ENCODE results near the gene REPS2.
A peak's percentile ranks its signal among the peaks of the same experiment; 100 is the strongest.

Gene REPS2

DNA sequence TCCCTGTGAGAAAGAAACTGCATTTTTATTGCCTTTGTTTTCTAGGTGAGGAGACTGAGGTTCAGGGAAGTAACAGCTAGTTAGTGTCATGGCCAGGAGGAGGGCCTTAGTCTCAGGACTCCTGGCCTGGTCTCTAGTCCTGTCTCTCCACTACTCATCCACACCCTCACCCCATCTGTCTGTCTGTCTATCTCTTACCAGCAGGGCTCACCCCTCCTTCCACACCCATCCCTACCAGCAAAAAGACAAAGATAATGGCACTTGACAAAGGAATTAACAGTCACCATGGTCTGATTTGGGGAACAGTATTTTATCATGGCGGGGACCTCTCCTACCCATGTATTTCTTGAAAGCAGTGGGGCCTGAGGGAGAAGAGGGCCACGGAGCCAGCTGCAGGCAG lies 125.8 kb downstream of the REPS2 start:
- DNase-seq (ENCODE audit: extremely low spot score, insufficient read length, low read depth) (no peak), FAIRE-seq (no peak)

GRCh38 chrX:17072721-17073230 lies 126.3 kb downstream of the REPS2 start:
- FAIRE-seq (no peak), DNase-seq (ENCODE audit: extremely low spot score, insufficient read length, low read depth) (no peak)

DNA sequence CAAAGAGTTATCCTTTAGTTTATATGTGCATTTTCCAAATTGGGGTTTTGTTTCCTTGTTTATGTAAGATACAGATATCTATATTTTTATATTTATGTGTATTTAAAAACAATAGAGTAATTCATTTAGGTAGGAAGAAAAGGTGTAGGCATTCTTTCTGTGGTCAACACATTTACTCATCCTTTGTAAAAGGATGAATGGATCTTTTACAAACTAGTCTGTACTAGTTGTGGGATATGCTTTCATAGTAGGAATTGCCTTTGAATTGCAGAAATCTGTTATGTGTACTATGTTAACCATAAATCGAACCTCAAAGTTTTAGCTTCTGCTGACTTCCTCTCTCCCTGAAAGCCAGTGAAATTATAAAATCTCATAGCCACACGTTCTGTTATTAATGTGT lies 128.5 kb downstream of the REPS2 start:
- no peak for FAIRE-seq
- DNase-seq (ENCODE audit: extremely low spot score, insufficient read length, low read depth) = no peak

DNA sequence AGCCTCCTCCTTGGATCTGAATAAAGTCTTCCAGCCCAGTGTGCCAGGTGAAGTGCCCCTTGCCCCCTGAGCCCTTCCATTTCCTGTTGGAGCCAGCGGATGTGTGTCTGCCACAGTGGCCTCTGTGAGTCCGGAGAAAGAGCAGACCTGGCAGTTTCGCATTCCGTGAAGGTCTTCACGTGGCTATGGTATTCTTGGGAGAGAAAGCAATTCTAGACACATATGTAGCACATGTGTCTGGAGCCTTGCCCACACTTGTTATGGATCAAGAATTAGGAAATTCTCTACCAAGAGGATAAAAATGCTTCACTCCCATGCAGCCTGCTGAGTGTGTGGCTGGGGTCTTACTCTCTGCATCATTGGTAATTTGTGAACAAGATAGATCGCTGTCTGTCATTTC lies 130.9 kb downstream of the REPS2 start:
- DNase-seq (ENCODE audit: extremely low spot score, insufficient read length, low read depth) = no peak
- FAIRE-seq = no peak

DNA sequence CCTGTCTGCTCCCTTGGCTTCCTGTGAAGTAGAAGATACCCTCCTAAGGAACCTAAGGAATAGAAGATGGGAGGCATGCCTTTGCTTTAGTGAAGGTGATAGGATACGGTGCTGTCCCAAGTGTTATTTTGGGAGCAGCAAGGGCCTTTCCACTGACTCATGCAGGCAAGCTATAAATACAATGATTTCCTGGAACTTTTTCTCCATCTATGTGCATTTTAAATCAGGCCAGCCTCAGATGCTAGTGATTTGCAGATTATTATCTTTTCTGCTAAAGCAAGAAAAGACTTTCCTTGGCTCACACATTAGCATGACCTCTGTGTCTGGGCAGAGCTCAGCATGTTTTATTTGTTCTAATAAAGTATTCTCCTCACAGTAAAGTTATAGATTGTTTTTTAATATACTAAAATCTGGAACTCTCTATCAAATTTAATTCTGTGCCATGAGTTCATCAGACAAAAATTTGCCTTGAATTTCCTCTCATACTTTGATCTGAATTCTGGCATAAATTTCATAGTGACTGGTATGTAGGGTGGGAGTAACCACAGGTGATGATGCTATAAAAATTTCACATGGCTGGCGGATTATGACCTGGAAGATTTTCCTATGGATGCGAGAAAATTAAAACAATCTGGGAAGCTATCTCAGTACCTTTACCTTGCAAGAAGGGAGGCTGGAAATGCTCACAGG lies 131.7 kb downstream of the REPS2 start:
- FAIRE-seq = no peak
- DNase-seq (ENCODE audit: extremely low spot score, insufficient read length, low read depth) = no peak

DNA sequence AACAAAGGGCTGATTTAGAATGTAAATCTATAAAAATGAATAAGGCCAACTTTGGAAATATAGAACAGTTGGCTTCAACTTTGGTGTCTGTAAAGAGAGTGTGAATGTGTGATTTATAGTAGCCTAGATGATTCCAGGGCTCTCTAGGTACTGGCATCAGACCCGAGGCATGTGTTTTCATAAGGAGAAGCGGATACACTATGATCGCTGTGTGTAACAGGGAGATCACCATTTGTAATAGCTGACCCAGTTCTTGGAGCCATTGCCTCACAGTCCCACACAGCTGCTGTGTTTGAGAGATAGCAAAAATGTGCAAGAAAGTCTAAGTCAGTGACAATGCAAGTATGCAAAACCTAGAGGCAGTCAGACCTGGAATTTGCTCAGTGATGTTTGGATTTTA lies 135.1 kb downstream of the REPS2 start:
- FAIRE-seq (no peak), DNase-seq (ENCODE audit: extremely low spot score, insufficient read length, low read depth) (no peak)

DNA sequence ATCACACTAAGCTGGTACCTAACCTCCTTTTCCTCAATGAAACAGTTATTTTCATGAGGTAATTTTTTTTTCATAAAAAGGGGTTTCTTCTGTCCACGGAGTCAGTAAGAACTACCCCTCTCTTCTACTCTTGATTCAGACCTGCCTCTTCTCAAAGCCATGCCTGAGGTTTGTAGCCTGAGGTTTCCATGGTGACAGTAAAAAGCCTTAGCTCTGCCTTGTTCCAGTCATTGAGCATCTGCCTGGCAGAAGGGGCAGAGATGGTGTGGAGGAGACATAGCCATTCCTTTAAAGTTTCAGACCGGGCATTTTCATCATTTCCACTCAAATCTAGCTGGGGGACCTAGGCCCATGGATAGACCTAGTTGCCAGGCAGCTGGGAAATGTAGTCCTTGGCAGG lies 135.5 kb downstream of the REPS2 start:
- DNase-seq (ENCODE audit: extremely low spot score, insufficient read length, low read depth) = no peak
- no peak for FAIRE-seq

DNA sequence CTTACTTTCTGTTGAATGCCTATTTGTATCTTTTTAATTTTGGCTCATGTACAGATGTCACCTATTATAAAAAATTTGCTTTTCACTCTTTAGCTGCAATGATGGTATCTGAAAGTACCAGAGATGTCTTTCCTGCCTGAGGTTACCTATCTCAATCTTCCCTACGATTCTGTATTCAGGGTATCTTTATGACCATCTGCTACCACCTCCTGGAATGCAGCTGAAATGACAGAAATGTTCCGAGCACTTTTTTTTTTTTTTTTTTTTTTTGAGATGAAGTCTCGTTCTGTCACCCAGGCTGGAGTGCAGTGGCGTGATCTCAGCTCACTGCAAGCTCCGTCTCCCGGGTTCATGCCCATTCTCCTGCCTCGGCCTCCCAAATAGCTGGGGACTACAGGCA lies 136.4 kb downstream of the REPS2 start:
- FAIRE-seq (peak; percentile 29), DNase-seq (ENCODE audit: extremely low spot score, insufficient read length, low read depth) (no peak)

- DNase-seq (ENCODE audit: extremely low spot score, insufficient read length, low read depth) (no peak), FAIRE-seq (no peak)
Observed at GRCh38 chrX:17086317-17086716, 139.9 kb downstream of the REPS2 start.

GRCh38 chrX:17095161-17095560 lies 148.7 kb downstream of the REPS2 start:
- DNase-seq (ENCODE audit: extremely low spot score, insufficient read length, low read depth) (no peak), FAIRE-seq (no peak)

- DNase-seq (ENCODE audit: extremely low spot score, insufficient read length, low read depth) = no peak
- peak; percentile 26 for FAIRE-seq
Observed at GRCh38 chrX:17098516-17099247, 152.2 kb downstream of the REPS2 start.

- FAIRE-seq = no peak
- no peak for DNase-seq (ENCODE audit: extremely low spot score, insufficient read length, low read depth)
Observed at GRCh38 chrX:17104433-17104832, 158.0 kb downstream of the REPS2 start.

GRCh38 chrX:17120816-17121215 lies 174.4 kb downstream of the REPS2 start:
- FAIRE-seq = no peak
- no peak for DNase-seq (ENCODE audit: extremely low spot score, insufficient read length, low read depth)

DNA sequence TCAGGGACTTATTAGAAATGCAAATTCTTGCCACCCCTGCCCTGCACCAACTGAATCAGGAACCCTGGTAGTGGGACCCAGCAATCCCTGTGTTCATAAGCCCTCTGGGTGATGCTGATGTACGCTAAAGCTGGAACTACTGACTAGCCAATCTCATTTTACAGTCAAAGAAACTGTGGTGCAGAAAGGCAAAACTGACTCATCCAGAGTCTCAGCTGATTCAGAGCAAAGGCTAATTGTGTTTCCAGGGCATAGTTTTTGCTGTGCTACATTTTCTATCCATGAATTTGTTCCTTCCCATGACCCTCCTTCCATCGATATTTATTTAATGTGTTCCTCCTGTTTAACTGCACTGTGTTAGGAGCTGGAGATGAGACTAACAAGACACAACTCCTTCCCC lies 207.5 kb downstream of the REPS2 start:
- no peak for FAIRE-seq

DNA sequence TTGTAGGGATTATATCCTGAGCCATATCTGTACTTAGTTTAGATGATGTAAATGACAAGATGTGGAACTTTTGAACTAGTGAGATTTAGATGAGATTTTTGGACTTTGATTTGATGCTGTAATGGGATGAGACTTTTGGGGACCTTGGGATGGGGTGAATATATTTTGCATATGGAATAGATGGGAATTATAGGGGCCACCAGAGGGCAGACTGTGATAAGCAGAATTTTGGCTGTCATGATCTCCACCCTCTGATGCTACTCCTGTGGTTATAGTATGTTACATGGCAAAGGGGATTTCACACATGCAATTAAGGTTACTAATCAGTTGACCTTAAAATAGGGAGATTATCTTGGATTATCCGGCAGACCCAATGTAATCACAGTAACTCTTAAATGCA lies 214.5 kb downstream of the REPS2 start:
- DNase-seq (ENCODE audit: extremely low spot score, insufficient read length, low read depth) (no peak), FAIRE-seq (no peak)

More for the DNA sequence above, 207.5 kb downstream of the REPS2 start:
- no peak for DNase-seq (ENCODE audit: extremely low spot score, insufficient read length, low read depth)

DNA sequence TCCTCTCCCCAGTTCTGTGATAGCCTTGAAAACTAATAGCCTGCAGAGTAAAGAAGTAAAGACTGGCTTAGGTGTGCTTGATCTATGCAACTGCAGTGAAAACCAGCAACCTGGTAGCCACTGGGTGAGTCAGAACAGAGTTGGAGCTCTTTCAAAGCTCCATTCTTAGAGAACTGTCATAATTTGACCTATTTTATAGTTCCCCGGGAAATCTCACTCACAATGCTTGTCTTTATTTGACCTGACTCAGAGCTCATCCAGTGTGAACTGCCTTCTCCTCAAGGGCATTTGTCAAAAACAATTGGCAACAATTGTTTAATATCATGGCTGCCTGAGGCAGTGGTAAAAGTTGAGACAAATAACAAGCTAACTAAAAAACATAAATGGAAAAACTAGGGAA lies 215.5 kb downstream of the REPS2 start:
- DNase-seq (ENCODE audit: extremely low spot score, insufficient read length, low read depth) (no peak), FAIRE-seq (no peak)

- no peak for FAIRE-seq
- no peak for DNase-seq (ENCODE audit: extremely low spot score, insufficient read length, low read depth)
Observed at GRCh38 chrX:17164079-17164478, 217.6 kb downstream of the REPS2 start.

GRCh38 chrX:17164941-17165340 lies 218.5 kb downstream of the REPS2 start:
- FAIRE-seq = no peak

DNA sequence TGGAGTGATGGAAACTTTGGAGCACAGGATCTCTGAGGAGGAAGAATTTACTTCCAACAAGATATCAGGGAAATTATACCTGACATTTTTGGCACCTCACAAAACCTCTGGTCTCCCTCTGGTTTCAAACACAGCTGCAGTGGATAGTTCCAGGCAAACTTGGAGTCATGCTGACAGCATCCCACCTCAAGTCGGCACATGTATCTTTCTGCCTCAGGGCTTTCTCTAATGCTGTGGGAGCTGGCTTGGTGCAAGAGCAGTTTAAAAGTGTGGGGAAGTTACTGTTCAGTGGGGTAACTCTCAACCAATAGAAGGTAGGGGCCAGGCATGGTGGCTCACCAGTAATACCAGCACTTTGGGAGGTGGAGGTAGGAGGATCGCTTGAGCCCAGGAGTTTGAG lies 221.5 kb downstream of the REPS2 start:
- DNase-seq (ENCODE audit: extremely low spot score, insufficient read length, low read depth) (no peak), FAIRE-seq (no peak)

More at GRCh38 chrX:17164941-17165340, 218.5 kb downstream of the REPS2 start:
- DNase-seq (ENCODE audit: extremely low spot score, insufficient read length, low read depth) = no peak

DNA sequence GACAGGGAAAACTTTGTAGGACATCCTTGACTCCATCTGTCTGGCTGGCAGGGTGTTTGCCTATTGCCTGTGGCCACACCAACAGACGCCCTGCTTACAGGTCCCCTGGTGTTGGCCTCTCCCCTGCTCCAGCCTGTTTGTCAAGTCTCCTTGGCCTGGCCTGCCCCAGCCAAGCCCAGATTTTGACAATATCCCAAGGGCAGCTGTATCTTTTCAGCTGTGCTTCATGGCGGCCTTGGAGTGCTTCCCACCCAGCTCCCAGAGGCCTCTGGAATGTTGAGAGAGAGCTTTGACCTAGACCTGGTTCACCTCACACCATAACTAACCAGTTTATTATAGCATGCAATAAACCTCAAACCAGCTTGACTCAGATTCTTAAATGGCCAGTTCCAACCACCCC lies 224.5 kb downstream of the REPS2 start:
- DNase-seq (ENCODE audit: extremely low spot score, insufficient read length, low read depth) (no peak), FAIRE-seq (no peak)

GRCh38 chrX:17174671-17175070 lies 228.2 kb downstream of the REPS2 start:
- FAIRE-seq (no peak), DNase-seq (ENCODE audit: extremely low spot score, insufficient read length, low read depth) (no peak)

DNA sequence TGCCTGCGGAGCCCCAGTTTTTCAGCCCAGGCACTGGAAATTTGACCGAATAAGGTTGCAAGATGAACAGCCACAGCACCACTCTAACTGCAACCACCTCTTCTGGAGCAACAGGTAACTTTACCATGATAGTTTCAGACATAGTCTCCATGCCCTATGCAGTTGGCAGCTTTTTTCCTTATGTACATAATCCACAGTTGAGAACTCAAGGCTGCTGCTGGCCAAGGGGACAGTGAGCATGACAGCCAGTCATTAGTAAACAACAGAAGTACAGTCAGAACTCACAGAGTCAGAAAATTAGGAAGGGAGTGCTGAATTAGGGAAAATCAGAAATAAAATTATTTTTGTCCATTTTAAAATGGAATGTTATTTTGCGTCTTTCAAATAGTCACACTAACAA lies 235.9 kb downstream of the REPS2 start:
- FAIRE-seq = no peak
- no peak for DNase-seq (ENCODE audit: extremely low spot score, insufficient read length, low read depth)

Measured in GM18507 (cell line).